GM12864 (cell line): ENCODE measurements around the gene INSM1.

Source experiments
- DNase-seq: peaks from one replicate; pipeline ENCODE4 v3.0.0-alpha.2; 2011; ENCODE audit warnings: low read depth
- H3K4me3 ChIP-seq: 2 replicates; pipeline ENCODE4 v1.5.1; 2011; ENCODE audit warnings: mild to moderate bottlenecking, low read depth, low read length, control low read depth
- TF ChIP-seq, protein P1 (sequence below): IDR thresholded peaks from 2 replicates; pipeline ENCODE4 v1.5.1; 2011; ENCODE audit warnings: low read depth, mild to moderate bottlenecking, moderate library complexity, low read length, control low read depth, inconsistent platforms; ENCODE audit errors: missing control alignments

The INSM1 gene

DNA sequence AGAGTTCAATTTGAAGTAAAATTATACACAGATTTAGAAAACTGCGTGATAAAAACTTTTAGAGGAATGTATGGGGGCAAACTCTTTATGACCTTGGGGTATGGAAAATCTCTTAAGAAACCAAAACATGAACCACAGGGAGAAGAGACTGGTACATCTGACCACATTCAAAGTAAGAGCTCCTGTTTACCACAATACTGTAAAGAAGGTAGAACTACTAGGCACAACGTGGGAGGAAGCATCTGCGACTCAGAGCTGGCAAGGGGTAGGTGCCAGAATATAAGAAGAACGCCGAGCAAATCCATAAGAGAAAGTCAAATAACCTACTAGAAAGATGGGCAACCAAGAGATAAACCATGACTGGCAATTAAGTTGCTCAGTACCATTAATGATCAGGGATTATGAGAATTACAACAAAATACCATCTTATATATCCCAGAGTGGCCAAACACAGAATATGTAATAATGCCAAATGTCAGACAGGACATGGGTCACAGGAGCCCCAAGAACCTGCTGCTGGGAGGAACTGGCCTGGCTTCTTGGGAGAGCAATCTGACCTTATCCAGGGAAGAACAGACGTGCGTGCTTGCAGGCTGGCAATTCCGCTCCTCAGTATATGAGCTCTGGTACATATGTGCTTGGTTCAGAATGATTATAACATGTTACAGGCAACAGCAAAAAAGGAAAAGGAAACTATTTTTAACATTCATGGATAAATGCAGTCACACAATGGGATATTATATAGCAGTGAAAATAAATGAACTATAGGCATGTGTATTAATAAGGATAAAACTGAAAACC is 50.2 kb downstream of the INSM1 start:
- TF ChIP-seq, protein P1, sequence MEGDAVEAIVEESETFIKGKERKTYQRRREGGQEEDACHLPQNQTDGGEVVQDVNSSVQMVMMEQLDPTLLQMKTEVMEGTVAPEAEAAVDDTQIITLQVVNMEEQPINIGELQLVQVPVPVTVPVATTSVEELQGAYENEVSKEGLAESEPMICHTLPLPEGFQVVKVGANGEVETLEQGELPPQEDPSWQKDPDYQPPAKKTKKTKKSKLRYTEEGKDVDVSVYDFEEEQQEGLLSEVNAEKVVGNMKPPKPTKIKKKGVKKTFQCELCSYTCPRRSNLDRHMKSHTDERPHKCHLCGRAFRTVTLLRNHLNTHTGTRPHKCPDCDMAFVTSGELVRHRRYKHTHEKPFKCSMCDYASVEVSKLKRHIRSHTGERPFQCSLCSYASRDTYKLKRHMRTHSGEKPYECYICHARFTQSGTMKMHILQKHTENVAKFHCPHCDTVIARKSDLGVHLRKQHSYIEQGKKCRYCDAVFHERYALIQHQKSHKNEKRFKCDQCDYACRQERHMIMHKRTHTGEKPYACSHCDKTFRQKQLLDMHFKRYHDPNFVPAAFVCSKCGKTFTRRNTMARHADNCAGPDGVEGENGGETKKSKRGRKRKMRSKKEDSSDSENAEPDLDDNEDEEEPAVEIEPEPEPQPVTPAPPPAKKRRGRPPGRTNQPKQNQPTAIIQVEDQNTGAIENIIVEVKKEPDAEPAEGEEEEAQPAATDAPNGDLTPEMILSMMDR = no peak
- no peak overlapping the region for H3K4me3 ChIP-seq
- no peak for DNase-seq
